HL-60 (cell line): ENCODE results near the gene SLC25A27.

Experiments used
- CTCF ChIP-seq: IDR thresholded peaks from one replicate; pipeline ENCODE4 v1.5.1; 2011; ENCODE audit warnings: low read length, control low read depth, inconsistent platforms; ENCODE audit not compliant: insufficient read depth
- POLR2AphosphoS5 ChIP-seq: IDR thresholded peaks from 2 replicates; pipeline ENCODE4 v1.6.1; 2012; ENCODE audit warnings: low read depth
- REST ChIP-seq: IDR thresholded peaks from 2 replicates; pipeline ENCODE4 v1.6.1; 2012; ENCODE audit warnings: low read depth; ENCODE audit not compliant: insufficient replicate concordance
- SPI1 ChIP-seq: IDR thresholded peaks from 2 replicates; pipeline ENCODE4 v1.6.1; 2012; ENCODE audit warnings: low read depth, mild to moderate bottlenecking, borderline replicate concordance

GRCh38 chr6:46690141-46690755 is 37.5 kb downstream of the SLC25A27 start:
- TF ChIP-seq CTCF (no peak), SPI1 (no peak), REST (no peak), POLR2AphosphoS5 (no peak)
